NCI-H146 treated with DMSO at 0.1 percent for 48 hours (cell line): Measurements from ENCODE around the gene URGCP.

Experiments used
- DNase-seq: peaks from one replicate; lab custom pipeline; 2025; ENCODE audit not compliant: unreplicated experiment; lab: John Stamatoyannopoulos, UW

The URGCP gene

GRCh38 chr7:43876976-43877745, 29.2 kb downstream of the URGCP start:
- DNase-seq, result no peak

- DNase-seq, result no peak
These were observed 30.2 kb downstream of the URGCP start for GRCh38 chr7:43876241-43876640.

GRCh38 chr7:43873300-43873699, 33.1 kb downstream of the URGCP start:
- no peak for DNase-seq

- no peak for DNase-seq
These were observed 33.8 kb downstream of the URGCP start for GRCh38 chr7:43872406-43873110.

GRCh38 chr7:43871064-43871463, 35.3 kb downstream of the URGCP start:
- no peak for DNase-seq

GRCh38 chr7:43870316-43870715, 36.1 kb downstream of the URGCP start:
- no peak for DNase-seq

GRCh38 chr7:43869867-43870240, 36.5 kb downstream of the URGCP start:
- DNase-seq, result no peak

- peak; percentile 89 for DNase-seq
These were observed 37.2 kb downstream of the URGCP start, which contains the start of gene MRPS24 for GRCh38 chr7:43869006-43869866. TSS of gene MRPS24 (minus strand) at chr7:43869517. CDS start at chr7:43869495, 22 bp downstream.

- no peak for DNase-seq
These were observed 37.8 kb downstream of the URGCP start for GRCh38 chr7:43868681-43869005.

- DNase-seq, result no peak
These were observed 38.2 kb downstream of the URGCP start for GRCh38 chr7:43868181-43868580.

- DNase-seq, result no peak
These were observed 41.1 kb downstream of the URGCP start for GRCh38 chr7:43865277-43865676.

GRCh38 chr7:43864126-43864525, 42.3 kb downstream of the URGCP start:
- DNase-seq, result no peak

- DNase-seq, result no peak
These were observed 49.4 kb downstream of the URGCP start for GRCh38 chr7:43856996-43857395.

GRCh38 chr7:43856316-43856715, 50.1 kb downstream of the URGCP start:
- DNase-seq, result no peak

- DNase-seq, result no peak
These were observed 51.2 kb downstream of the URGCP start for GRCh38 chr7:43855176-43855575.

GRCh38 chr7:43851805-43852204, 54.6 kb downstream of the URGCP start:
- no peak for DNase-seq

- DNase-seq, result no peak
These were observed 55.9 kb downstream of the URGCP start for GRCh38 chr7:43850348-43851116.

GRCh38 chr7:43849047-43849446, 57.3 kb downstream of the URGCP start:
- DNase-seq, result no peak

GRCh38 chr7:43847496-43847895, 58.9 kb downstream of the URGCP start:
- DNase-seq, result no peak

- DNase-seq, result no peak
These were observed 61.7 kb downstream of the URGCP start for GRCh38 chr7:43844662-43845061.

- DNase-seq, result no peak
These were observed 62.1 kb downstream of the URGCP start for GRCh38 chr7:43844257-43844656.
